NOMO-1 treated with dmso at 0.1 percent for 144 hours (cell line): Measurements from ENCODE around the gene MACIR.
"Not testable (repeated sequence)": the region's sequence is repeated elsewhere in the genome, so short reads cannot be mapped to it uniquely, and the experiment has no call there.

ENCODE experiments used
- DNase-seq: peaks from one replicate; lab custom pipeline; 2025; ENCODE audit not compliant: unreplicated experiment; lab: John Stamatoyannopoulos, UW

The MACIR gene

GRCh38 chr5:103258368-103258956, at the start of gene MACIR:
Gene MACIR (plus strand): TSS chr5:103258763. CDS start chr5:103275920, 17,157 bp downstream.
- DNase-seq = peak; percentile 97

GRCh38 chr5:103209065-103209464, 49.5 kb upstream of the MACIR start:
- DNase-seq = no peak

GRCh38 chr5:103210952-103211351, 47.6 kb upstream of the MACIR start:
- DNase-seq = no peak

GRCh38 chr5:103211576-103212561, 46.7 kb upstream of the MACIR start:
- peak; percentile 18 for DNase-seq

GRCh38 chr5:103216137-103216536, 42.4 kb upstream of the MACIR start:
- no peak for DNase-seq

GRCh38 chr5:103216697-103217096, 41.9 kb upstream of the MACIR start:
- DNase-seq = no peak

GRCh38 chr5:103217101-103217500, 41.5 kb upstream of the MACIR start:
- no peak for DNase-seq

- DNase-seq = no peak
Observed at GRCh38 chr5:103218164-103218563, 40.4 kb upstream of the MACIR start.

GRCh38 chr5:103219074-103219473, 39.5 kb upstream of the MACIR start:
- DNase-seq = not testable (repeated sequence)

GRCh38 chr5:103223031-103223955, 35.3 kb upstream of the MACIR start:
- no peak for DNase-seq

GRCh38 chr5:103224118-103224893, 34.3 kb upstream of the MACIR start:
- peak; percentile 87 for DNase-seq

GRCh38 chr5:103224894-103225246, 33.7 kb upstream of the MACIR start:
- no peak for DNase-seq

GRCh38 chr5:103228061-103228460, 30.5 kb upstream of the MACIR start:
- DNase-seq = no peak

- peak; percentile 52 for DNase-seq
Observed at GRCh38 chr5:103228588-103228987, 30.0 kb upstream of the MACIR start.

GRCh38 chr5:103232393-103232999, 26.1 kb upstream of the MACIR start:
- no peak for DNase-seq

- DNase-seq = no peak
Observed at GRCh38 chr5:103234239-103234975, 24.2 kb upstream of the MACIR start.

- DNase-seq = no peak
Observed at GRCh38 chr5:103235891-103236290, 22.7 kb upstream of the MACIR start.

GRCh38 chr5:103237778-103238177, 20.8 kb upstream of the MACIR start:
- no peak for DNase-seq

GRCh38 chr5:103243665-103244064, 14.9 kb upstream of the MACIR start:
- no peak for DNase-seq
